ENCODE measurements around the gene PIP5KL1.

PIP5KL1 gene

DNA sequence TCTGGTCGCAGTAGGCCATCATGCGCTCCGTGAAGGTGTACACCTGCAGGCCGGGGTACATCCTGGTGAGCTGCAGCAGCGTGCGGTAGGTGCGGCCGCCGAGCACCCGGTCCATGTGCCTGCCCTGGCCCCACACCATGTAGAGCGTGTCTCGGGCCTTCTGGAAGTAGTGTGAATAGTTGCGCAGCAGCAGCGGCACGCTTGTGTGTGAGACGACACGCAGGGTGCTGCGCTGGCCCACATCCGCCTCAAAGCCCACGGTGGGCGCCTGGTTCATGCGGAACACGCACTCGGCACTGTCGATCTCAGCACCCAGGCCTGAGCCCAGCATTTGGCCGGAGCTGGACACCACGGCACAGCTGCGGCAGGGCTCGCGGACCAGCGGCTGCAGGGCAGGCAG lies 18.3 kb downstream of the PIP5KL1 start:
- TF ChIP-seq, protein P1, sequence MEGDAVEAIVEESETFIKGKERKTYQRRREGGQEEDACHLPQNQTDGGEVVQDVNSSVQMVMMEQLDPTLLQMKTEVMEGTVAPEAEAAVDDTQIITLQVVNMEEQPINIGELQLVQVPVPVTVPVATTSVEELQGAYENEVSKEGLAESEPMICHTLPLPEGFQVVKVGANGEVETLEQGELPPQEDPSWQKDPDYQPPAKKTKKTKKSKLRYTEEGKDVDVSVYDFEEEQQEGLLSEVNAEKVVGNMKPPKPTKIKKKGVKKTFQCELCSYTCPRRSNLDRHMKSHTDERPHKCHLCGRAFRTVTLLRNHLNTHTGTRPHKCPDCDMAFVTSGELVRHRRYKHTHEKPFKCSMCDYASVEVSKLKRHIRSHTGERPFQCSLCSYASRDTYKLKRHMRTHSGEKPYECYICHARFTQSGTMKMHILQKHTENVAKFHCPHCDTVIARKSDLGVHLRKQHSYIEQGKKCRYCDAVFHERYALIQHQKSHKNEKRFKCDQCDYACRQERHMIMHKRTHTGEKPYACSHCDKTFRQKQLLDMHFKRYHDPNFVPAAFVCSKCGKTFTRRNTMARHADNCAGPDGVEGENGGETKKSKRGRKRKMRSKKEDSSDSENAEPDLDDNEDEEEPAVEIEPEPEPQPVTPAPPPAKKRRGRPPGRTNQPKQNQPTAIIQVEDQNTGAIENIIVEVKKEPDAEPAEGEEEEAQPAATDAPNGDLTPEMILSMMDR (IDR thresholded peaks at IDR 0.05; ENCODE audit: low read depth, low read length, poor library complexity, severe bottlenecking), result no peak
- no peak for TF ChIP-seq EZH2phosphoT487 (IDR thresholded peaks at IDR 0.05; ENCODE audit: borderline replicate concordance, low read length)
- H3K4me1 ChIP-seq (ENCODE audit: control insufficient read depth, low read length), result peaks cover 47% of the 10 kb centered on the region
- peaks cover 6% of the 10 kb centered on the region for H3F3A ChIP-seq (ENCODE audit: control insufficient read depth, insufficient read depth)
- H3K27me3 ChIP-seq (ENCODE audit: control insufficient read depth, low read length), result no peaks in the 10 kb centered on the region
- peaks cover 70% of the 10 kb centered on the region for H3K36me3 ChIP-seq (ENCODE audit: control insufficient read depth, low read length)
- no peaks in the 10 kb centered on the region for H3K9me3 ChIP-seq (ENCODE audit: control insufficient read depth, insufficient read depth, low read length)
- no peaks in the 10 kb centered on the region for H3K9me2 ChIP-seq (replicated peaks; ENCODE audit: control insufficient read depth, low read length)
- H3K4me3 ChIP-seq (ENCODE audit: low read length), result no peak overlapping the region
- no peaks in the 10 kb centered on the region for H4K20me1 ChIP-seq (ENCODE audit: control insufficient read depth, insufficient read depth, low read depth, low read length)
- peak overlapping the region; percentile 30; the same call in 1 of the 2 replicates for H3K4me2 ChIP-seq (ENCODE audit: low read length)
- H3K79me2 ChIP-seq (ENCODE audit: control insufficient read depth, low read length), result peaks cover 22% of the 10 kb centered on the region
- no peak overlapping the region for H3K27ac ChIP-seq (ENCODE audit: low read depth, low read length)

DNA sequence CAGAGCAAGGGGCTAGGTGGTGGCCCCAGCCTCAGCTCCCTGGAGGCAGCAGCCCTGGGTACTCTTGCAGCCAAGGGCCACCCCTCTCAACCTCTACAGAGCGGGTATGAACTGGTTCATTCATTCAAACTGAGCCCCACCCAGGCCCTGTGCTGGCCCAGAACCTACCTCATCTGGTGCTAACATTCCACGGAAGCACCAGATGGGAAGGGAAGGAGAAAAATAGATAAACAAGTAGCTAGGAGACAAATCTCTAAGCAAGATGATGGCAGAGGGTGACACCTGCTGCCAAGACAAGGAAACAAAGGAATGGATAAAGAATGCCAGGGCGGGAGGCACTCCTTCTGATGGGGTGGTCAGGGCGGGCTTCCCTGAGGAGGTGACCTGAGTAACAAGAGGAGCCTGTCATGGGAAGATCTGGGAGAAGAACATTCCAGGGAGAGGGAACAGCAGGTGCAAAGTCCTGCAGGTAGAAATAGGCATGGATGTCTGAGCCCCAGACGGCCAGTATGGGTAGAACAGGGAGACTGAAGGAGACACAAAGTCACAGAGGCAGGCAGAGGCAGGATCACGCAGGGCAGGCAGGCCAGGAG lies 19.9 kb downstream of the PIP5KL1 start:
- H3K9me2 ChIP-seq (replicated peaks; ENCODE audit: control insufficient read depth, low read length), result no peaks in the 10 kb centered on the region
- TF ChIP-seq, protein P1 (IDR thresholded peaks at IDR 0.05; ENCODE audit: low read depth, low read length, poor library complexity, severe bottlenecking), result peak; percentile 28
- TF ChIP-seq EZH2phosphoT487 (IDR thresholded peaks at IDR 0.05; ENCODE audit: borderline replicate concordance, low read length), result no peak
- no peaks in the 10 kb centered on the region for H3K9me3 ChIP-seq (ENCODE audit: control insufficient read depth, insufficient read depth, low read length)
- H3K27ac ChIP-seq (ENCODE audit: low read depth, low read length), result 0 out of 2 replicates have a peak overlapping the region, but pooled peaks have one; percentile 13
- no peak overlapping the region for H3K4me3 ChIP-seq (ENCODE audit: low read length)
- peaks cover 66% of the 10 kb centered on the region for H3K36me3 ChIP-seq (ENCODE audit: control insufficient read depth, low read length)
- no peaks in the 10 kb centered on the region for H4K20me1 ChIP-seq (ENCODE audit: control insufficient read depth, insufficient read depth, low read depth, low read length)
- 0 out of 2 replicates have a peak overlapping the region, but pooled peaks have one; percentile 7 for H3K4me2 ChIP-seq (ENCODE audit: low read length)
- peaks cover 12% of the 10 kb centered on the region for H3K79me2 ChIP-seq (ENCODE audit: control insufficient read depth, low read length)
- peaks cover 9% of the 10 kb centered on the region for H3F3A ChIP-seq (ENCODE audit: control insufficient read depth, insufficient read depth)
- H3K4me1 ChIP-seq (ENCODE audit: control insufficient read depth, low read length), result peaks cover 51% of the 10 kb centered on the region
- no peaks in the 10 kb centered on the region for H3K27me3 ChIP-seq (ENCODE audit: control insufficient read depth, low read length)

DNA sequence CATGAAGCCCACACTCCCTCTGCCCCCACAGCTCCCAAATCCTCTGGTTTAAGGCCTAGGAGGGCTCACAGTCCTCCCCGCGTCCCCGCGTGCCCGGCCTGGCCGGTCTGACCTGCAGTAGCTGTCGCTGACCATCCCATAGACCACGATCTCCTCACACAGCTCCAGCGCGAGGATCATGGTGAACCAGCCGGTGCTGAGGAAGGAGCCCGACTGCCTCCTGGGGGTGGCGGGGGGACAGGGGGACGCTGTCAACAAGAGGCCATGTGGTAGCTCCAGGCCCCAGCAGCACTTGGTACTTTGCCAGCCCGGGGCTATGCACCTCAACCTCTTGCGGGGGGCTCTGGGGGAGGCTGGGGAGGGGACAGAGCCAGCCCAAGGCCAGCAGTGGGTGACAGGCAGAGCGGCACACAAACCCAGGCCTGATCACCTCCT lies 20.7 kb downstream of the PIP5KL1 start:
- Histone ChIP-seq H3K9me2 (replicated peaks; ENCODE audit: control insufficient read depth, low read length) (no peaks in the 10 kb centered on the region), H3K36me3 (ENCODE audit: control insufficient read depth, low read length) (peaks cover 65% of the 10 kb centered on the region), H3K4me2 (ENCODE audit: low read length) (no peak overlapping the region), H3K27ac (ENCODE audit: low read depth, low read length) (no peak overlapping the region), H3K4me3 (ENCODE audit: low read length) (no peak overlapping the region), H3F3A (ENCODE audit: control insufficient read depth, insufficient read depth) (peaks cover 13% of the 10 kb centered on the region), H3K27me3 (ENCODE audit: control insufficient read depth, low read length) (no peaks in the 10 kb centered on the region), H4K20me1 (ENCODE audit: control insufficient read depth, insufficient read depth, low read depth, low read length) (no peaks in the 10 kb centered on the region), H3K9me3 (ENCODE audit: control insufficient read depth, insufficient read depth, low read length) (no peaks in the 10 kb centered on the region), H3K79me2 (ENCODE audit: control insufficient read depth, low read length) (peaks cover 4% of the 10 kb centered on the region), H3K4me1 (ENCODE audit: control insufficient read depth, low read length) (peaks cover 51% of the 10 kb centered on the region)
- TF ChIP-seq, protein P1 (IDR thresholded peaks at IDR 0.05; ENCODE audit: low read depth, low read length, poor library complexity, severe bottlenecking), result no peak
- no peak for TF ChIP-seq EZH2phosphoT487 (IDR thresholded peaks at IDR 0.05; ENCODE audit: borderline replicate concordance, low read length)
